ENCODE data around the gene GBGT1. TPM values are rescaled to one million over a fixed set of nuclear protein-coding genes. Genes with fewer than 3 reads are reported as not detected.
"Not testable (repeated sequence)": the region's sequence is repeated elsewhere in the genome, so short reads cannot be mapped to it uniquely, and the experiment has no call there.

Gene GBGT1
- total RNA-seq: 10 to 100 TPM; 10.6 to 32.3 (median 20.5) TPM

GRCh38 chr9:133163504-133164172, at the start of gene GBGT1:
TSS of gene GBGT1 (minus strand) at chr9:133163914. CDS start at chr9:133162412, 1,502 bp downstream.
- TF ChIP-seq CTCF (IDR thresholded peaks at IDR 0.05; ENCODE audit: low read depth): no peak

- TF ChIP-seq CTCF (IDR thresholded peaks at IDR 0.05; ENCODE audit: low read depth): no peak
Observed at GRCh38 chr9:133210609-133211008, 46.9 kb upstream of the GBGT1 start.

GRCh38 chr9:133210202-133210532, 46.5 kb upstream of the GBGT1 start:
- no peak for TF ChIP-seq CTCF (IDR thresholded peaks at IDR 0.05; ENCODE audit: low read depth)

- TF ChIP-seq CTCF (IDR thresholded peaks at IDR 0.05; ENCODE audit: low read depth): not testable (repeated sequence)
Observed at GRCh38 chr9:133208880-133209300, 45.2 kb upstream of the GBGT1 start, which contains the start of gene OBP2B. TSS of gene OBP2B (minus strand) at chr9:133209250. CDS start at chr9:133209199, 51 bp downstream.

- no peak for TF ChIP-seq CTCF (IDR thresholded peaks at IDR 0.05; ENCODE audit: low read depth)
Observed at GRCh38 chr9:133207540-133208170, 43.9 kb upstream of the GBGT1 start.

- TF ChIP-seq CTCF (IDR thresholded peaks at IDR 0.05; ENCODE audit: low read depth): no peak
Observed at GRCh38 chr9:133207021-133207531, 43.4 kb upstream of the GBGT1 start.
